Measurements from ENCODE around the gene RAPGEF5. TPM values are rescaled to one million over a fixed set of nuclear protein-coding genes. Genes with fewer than 3 reads are reported as not detected.

The RAPGEF5 gene
- total and polyA plus RNA-seq, 8 donors = 1.5 to 190 (median 12.7) TPM

GRCh38 chr7:22230238-22230637 is 126.7 kb downstream of the RAPGEF5 start:
- H3K4me1 ChIP-seq = no peaks in the 10 kb centered on the region
- no peak overlapping the region for H3K4me3 ChIP-seq
- H3K36me3 ChIP-seq = no peaks in the 10 kb centered on the region
- DNase-seq = no peak
- intact Hi-C loops (cut with DNase I; ENCODE audit: low total_unique reads) = no loop called here
- no peak for TF ChIP-seq POLR2A (IDR thresholded peaks at IDR 0.05)
- TF ChIP-seq EP300 (IDR thresholded peaks at IDR 0.05) = no peak
- no peak for TF ChIP-seq POLR2AphosphoS5 (IDR thresholded peaks at IDR 0.05)
- TF ChIP-seq, protein P1, sequence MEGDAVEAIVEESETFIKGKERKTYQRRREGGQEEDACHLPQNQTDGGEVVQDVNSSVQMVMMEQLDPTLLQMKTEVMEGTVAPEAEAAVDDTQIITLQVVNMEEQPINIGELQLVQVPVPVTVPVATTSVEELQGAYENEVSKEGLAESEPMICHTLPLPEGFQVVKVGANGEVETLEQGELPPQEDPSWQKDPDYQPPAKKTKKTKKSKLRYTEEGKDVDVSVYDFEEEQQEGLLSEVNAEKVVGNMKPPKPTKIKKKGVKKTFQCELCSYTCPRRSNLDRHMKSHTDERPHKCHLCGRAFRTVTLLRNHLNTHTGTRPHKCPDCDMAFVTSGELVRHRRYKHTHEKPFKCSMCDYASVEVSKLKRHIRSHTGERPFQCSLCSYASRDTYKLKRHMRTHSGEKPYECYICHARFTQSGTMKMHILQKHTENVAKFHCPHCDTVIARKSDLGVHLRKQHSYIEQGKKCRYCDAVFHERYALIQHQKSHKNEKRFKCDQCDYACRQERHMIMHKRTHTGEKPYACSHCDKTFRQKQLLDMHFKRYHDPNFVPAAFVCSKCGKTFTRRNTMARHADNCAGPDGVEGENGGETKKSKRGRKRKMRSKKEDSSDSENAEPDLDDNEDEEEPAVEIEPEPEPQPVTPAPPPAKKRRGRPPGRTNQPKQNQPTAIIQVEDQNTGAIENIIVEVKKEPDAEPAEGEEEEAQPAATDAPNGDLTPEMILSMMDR (IDR thresholded peaks at IDR 0.05) = no peak
- WGBS, 5 donors = 89 to 96% (median 92%) methylated on average over 2 of the region's 2 CpGs
- no peaks in the 10 kb centered on the region for H3K9me3 ChIP-seq
- H3K27ac ChIP-seq = no peak overlapping the region
- H3K27me3 ChIP-seq = no peaks in the 10 kb centered on the region

DNA sequence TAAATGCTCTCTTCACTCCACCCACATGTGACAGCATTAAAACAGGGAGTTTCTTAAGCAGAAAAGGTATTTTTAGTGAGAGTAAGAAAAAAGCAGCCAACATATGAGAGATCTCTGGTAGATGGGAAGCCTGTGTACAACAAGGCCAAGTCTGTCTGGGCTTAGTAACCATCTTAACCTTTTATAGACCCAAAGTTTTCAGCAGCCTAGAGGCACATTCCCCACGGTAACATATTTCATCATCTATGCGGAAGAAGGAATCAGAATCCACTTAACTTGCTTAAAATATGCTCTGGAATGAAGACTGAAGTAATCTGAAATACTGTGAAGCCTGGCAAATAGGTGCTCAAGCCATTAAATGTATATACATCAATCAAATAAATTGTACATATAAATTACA is 127.8 kb downstream of the RAPGEF5 start:
- no peak for DNase-seq
- 80 to 94% (median 92%) methylated on average over 2 of the region's 2 CpGs for WGBS, 5 donors
- Histone ChIP-seq H3K27me3 (no peaks in the 10 kb centered on the region), H3K4me1 (no peaks in the 10 kb centered on the region), H3K36me3 (no peaks in the 10 kb centered on the region), H3K9me3 (no peaks in the 10 kb centered on the region), H3K4me3 (no peak overlapping the region), H3K27ac (no peak overlapping the region)
- TF ChIP-seq EP300 (IDR thresholded peaks at IDR 0.05) = no peak
- TF ChIP-seq POLR2AphosphoS5 (IDR thresholded peaks at IDR 0.05) = no peak
- no peak for TF ChIP-seq POLR2A (IDR thresholded peaks at IDR 0.05)
- TF ChIP-seq, protein P1 (IDR thresholded peaks at IDR 0.05) = no peak
- intact Hi-C loops (cut with DNase I; ENCODE audit: low total_unique reads) = no loop called here

GRCh38 chr7:22223807-22224206 is 133.1 kb downstream of the RAPGEF5 start:
- Histone ChIP-seq H3K36me3 (no peaks in the 10 kb centered on the region), H3K27me3 (no peaks in the 10 kb centered on the region), H3K27ac (no peak overlapping the region), H3K9me3 (no peaks in the 10 kb centered on the region), H3K4me3 (no peak overlapping the region), H3K4me1 (no peaks in the 10 kb centered on the region)
- no peak for TF ChIP-seq POLR2A (IDR thresholded peaks at IDR 0.05)
- no peak for TF ChIP-seq POLR2AphosphoS5 (IDR thresholded peaks at IDR 0.05)
- TF ChIP-seq, protein P1 (IDR thresholded peaks at IDR 0.05) = no peak
- TF ChIP-seq EP300 (IDR thresholded peaks at IDR 0.05) = no peak
- intact Hi-C loops (cut with DNase I; ENCODE audit: low total_unique reads) = no loop called here
- DNase-seq = no peak
- WGBS, 5 donors = 30 to 61% (median 49%) methylated on average over 1 of the region's 1 CpG

DNA sequence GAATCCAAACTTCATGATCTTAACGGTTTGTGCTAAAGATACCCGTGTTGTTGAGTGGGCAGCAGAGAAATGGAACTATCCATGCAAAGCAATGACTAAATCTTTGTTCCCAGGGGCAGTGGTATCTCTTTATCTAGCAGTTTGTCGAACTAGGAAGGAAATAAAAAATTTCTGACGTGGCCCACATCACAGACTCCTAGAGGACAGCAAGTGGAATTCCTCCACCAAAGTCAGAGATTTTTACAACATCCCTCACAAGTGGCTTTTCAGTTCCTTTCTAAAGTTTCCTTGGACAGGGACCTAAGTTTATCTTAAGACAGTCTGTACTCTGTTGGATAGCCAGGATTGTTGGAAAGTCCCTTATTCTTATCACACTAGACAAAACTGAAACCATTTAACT is 136.0 kb downstream of the RAPGEF5 start:
- Histone ChIP-seq H3K27ac (peak overlapping the region in 3 of 5 donors; percentile 7 to 59 (median 15)), H3K9me3 (no peaks in the 10 kb centered on the region)
- WGBS, 5 donors = 52 to 86% (median 73%) methylated on average over 4 of the region's 4 CpGs

More for the DNA sequence above, 136.0 kb downstream of the RAPGEF5 start:
- H3K36me3 ChIP-seq = no peaks in the 10 kb centered on the region
- DNase-seq = peak in 1 of 2 donors; percentile 14
- TF ChIP-seq, protein P1 (IDR thresholded peaks at IDR 0.05) = no peak
- TF ChIP-seq POLR2A (IDR thresholded peaks at IDR 0.05) (no peak), EP300 (IDR thresholded peaks at IDR 0.05) (no peak), POLR2AphosphoS5 (IDR thresholded peaks at IDR 0.05) (no peak)
- H3K4me3 ChIP-seq = no peak overlapping the region
- H3K4me1 ChIP-seq = no peaks in the 10 kb centered on the region
- no peaks in the 10 kb centered on the region for H3K27me3 ChIP-seq
- intact Hi-C loops (cut with DNase I; ENCODE audit: low total_unique reads) = no loop called here

All from stomach (tissue), 9 donors.